ENCODE data around the gene MRPL11.

- TF ChIP-seq CTCF (IDR thresholded peaks at IDR 0.05 in 8 of 11, conservative IDR thresholded peaks at IDR 0.05 in 3 of 11) = peak; percentile 44 to 87 (median 76)
- TF ChIP-seq POLR2A (IDR thresholded peaks at IDR 0.05) = no peak
Observed at GRCh38 chr11:66429983-66430602, 8.6 kb downstream of the MRPL11 start.

All from spleen (tissue), 7 donors.